ENCODE measurements around the gene RALY. TPM values are rescaled to one million over a fixed set of nuclear protein-coding genes. Genes with fewer than 3 reads are reported as not detected.
A peak's percentile ranks its signal among the peaks of the same experiment; 100 is the strongest.

RALY gene
- total RNA-seq, 1 experiment from 2014 or later: 219 TPM

DNA sequence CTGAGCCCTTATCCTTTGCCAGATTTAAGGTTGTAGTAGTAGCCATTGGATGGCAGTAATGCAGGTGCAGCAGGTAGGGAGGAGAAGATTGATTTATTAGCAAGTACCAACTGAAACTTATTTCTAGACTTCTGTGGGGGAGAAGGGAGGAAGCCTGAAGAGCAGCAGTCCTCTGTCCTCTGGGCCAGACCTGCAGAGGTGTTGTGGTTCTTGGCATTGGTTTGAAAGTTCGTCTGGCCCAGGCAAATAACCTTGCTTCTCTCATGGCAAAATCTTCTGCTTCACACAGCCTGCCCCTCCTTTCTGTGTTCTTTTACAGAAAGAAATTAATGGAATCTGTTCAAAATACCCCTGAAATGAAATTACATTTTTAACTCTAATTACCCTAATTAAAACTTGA, 24.5 kb downstream of the RALY start:
- Histone ChIP-seq H4K20me1 (ENCODE audit: insufficient read depth) (peaks cover 30% of the 10 kb centered on the region), H3K27ac (no peak overlapping the region), H3K9me3 (ENCODE audit: insufficient read depth, low read depth) (no peaks in the 10 kb centered on the region), H3K79me2 (ENCODE audit: low read depth) (peaks cover 86% of the 10 kb centered on the region), H3K9me2 (ENCODE audit: insufficient read depth) (no peaks in the 10 kb centered on the region), H3K27me3 (ENCODE audit: insufficient read depth, low read depth) (no peaks in the 10 kb centered on the region), H3K4me3 (no peak overlapping the region), H3K36me3 (ENCODE audit: low read depth) (no peaks in the 10 kb centered on the region), H3K4me1 (replicated peaks; ENCODE audit: insufficient read depth) (no peaks in the 10 kb centered on the region), H3K4me2 (no peak overlapping the region), H3F3A (ENCODE audit: insufficient read depth, low read depth) (no peaks in the 10 kb centered on the region; the same call in none of the 2 replicates), H2AFZ (no peak overlapping the region)
- BruUV-seq (replicated peaks): no TSS peak
- ChIA-PET POLR2A (ENCODE audit: unreplicated experiment) (no interaction called here), CTCF (interaction anchor here (0.7 kb wide), 1 partner anchor 154 kb away, joined by 3 read pairs; no protein-coding TSS in a partner anchor)
- TF ChIP-seq, protein P1, sequence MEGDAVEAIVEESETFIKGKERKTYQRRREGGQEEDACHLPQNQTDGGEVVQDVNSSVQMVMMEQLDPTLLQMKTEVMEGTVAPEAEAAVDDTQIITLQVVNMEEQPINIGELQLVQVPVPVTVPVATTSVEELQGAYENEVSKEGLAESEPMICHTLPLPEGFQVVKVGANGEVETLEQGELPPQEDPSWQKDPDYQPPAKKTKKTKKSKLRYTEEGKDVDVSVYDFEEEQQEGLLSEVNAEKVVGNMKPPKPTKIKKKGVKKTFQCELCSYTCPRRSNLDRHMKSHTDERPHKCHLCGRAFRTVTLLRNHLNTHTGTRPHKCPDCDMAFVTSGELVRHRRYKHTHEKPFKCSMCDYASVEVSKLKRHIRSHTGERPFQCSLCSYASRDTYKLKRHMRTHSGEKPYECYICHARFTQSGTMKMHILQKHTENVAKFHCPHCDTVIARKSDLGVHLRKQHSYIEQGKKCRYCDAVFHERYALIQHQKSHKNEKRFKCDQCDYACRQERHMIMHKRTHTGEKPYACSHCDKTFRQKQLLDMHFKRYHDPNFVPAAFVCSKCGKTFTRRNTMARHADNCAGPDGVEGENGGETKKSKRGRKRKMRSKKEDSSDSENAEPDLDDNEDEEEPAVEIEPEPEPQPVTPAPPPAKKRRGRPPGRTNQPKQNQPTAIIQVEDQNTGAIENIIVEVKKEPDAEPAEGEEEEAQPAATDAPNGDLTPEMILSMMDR (conservative IDR thresholded peaks at IDR 0.05): no peak
- TF ChIP-seq EZH2 (IDR thresholded peaks at IDR 0.05; ENCODE audit: low read depth): no peak
- no peak for DNase-seq
- intact Hi-C loops (cut with micrococcal nuclease; ENCODE audit: unreplicated experiment): no loop called here

DNA sequence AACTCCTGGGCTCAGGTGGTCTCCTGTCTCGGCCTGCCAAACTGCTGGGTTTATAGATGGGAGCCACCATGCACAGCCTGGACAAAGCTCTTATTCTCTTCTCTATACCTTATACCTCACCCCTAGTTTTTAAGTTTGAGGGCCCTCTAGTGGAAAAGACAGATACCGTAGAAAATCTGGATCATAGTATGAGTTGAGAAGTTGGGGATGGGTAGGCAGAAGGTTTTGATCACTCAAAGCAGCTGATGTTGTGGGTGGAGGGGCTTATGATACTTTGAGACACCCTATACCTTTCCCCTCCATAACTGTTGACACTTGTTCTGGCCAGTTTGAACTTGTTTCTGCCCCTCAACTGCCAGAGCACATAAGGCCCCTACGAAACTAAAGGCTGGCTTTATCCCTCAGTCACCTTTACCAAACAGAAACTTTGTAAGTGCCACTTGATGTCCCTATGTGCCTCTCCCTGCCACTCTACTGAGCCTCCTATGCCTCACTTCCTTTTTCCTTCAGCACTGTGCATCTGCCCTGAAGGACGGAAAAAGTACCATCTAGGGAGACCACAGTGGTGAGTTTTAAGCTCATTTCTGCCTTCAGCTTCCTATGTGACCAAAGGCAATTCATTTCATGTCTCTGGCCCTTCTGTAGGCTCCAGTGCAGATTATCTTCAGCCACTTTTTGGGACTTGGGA, 28.6 kb downstream of the RALY start:
- TF ChIP-seq, protein P1 (conservative IDR thresholded peaks at IDR 0.05): peak; percentile 66
- TF ChIP-seq EZH2 (IDR thresholded peaks at IDR 0.05; ENCODE audit: low read depth): no peak
- Histone ChIP-seq H3K27me3 (ENCODE audit: insufficient read depth, low read depth) (no peaks in the 10 kb centered on the region), H3K4me3 (no peak overlapping the region), H3F3A (ENCODE audit: insufficient read depth, low read depth) (peaks cover 6% of the 10 kb centered on the region; the same call in 1 of the 2 replicates), H3K79me2 (ENCODE audit: low read depth) (peaks cover 83% of the 10 kb centered on the region), H2AFZ (no peak overlapping the region), H4K20me1 (ENCODE audit: insufficient read depth) (peaks cover 25% of the 10 kb centered on the region), H3K4me1 (replicated peaks; ENCODE audit: insufficient read depth) (no peaks in the 10 kb centered on the region), H3K9me3 (ENCODE audit: insufficient read depth, low read depth) (no peaks in the 10 kb centered on the region), H3K4me2 (no peak overlapping the region), H3K9me2 (ENCODE audit: insufficient read depth) (no peaks in the 10 kb centered on the region), H3K27ac (no peak overlapping the region), H3K36me3 (ENCODE audit: low read depth) (no peaks in the 10 kb centered on the region)
- ChIA-PET CTCF (interaction anchor here (0.7 kb wide), 1 partner anchor 84 kb away, joined by 5 read pairs; no protein-coding TSS in a partner anchor), POLR2A (ENCODE audit: unreplicated experiment) (no interaction called here)
- BruUV-seq (replicated peaks): no TSS peak
- intact Hi-C loops (cut with micrococcal nuclease; ENCODE audit: unreplicated experiment): no loop called here
- DNase-seq: no peak

DNA sequence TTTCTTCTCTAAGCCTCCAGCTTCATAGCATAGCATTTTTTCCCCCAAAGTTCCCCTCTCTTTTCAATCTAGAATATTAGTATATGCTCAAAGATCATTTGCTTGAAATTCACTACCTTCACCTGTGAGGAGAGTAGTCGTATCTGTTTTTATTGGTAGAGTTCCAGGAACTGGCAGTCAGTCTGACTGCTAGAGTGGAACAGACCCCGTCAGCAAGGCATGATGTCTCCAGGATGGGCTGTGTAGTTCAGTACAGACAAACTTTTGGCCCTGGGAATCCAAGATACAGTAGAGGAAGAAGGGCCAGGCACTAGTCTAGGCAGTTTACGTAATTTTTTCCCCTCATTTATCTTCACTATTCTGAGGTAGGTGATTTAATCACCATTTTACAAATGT, 29.1 kb downstream of the RALY start:
- POLR2A ChIA-PET (ENCODE audit: unreplicated experiment): no interaction called here
- no peak overlapping the region for H3K27ac ChIP-seq
- CTCF ChIA-PET: no interaction called here
- H3K4me3 ChIP-seq: no peak overlapping the region
- H3F3A ChIP-seq (ENCODE audit: insufficient read depth, low read depth): peaks cover 6% of the 10 kb centered on the region; the same call in 1 of the 2 replicates
- no peak overlapping the region for H2AFZ ChIP-seq
- no peaks in the 10 kb centered on the region for H3K9me3 ChIP-seq (ENCODE audit: insufficient read depth, low read depth)
- TF ChIP-seq EZH2 (IDR thresholded peaks at IDR 0.05; ENCODE audit: low read depth): no peak
- TF ChIP-seq, protein P1 (conservative IDR thresholded peaks at IDR 0.05): no peak
- H3K4me1 ChIP-seq (replicated peaks; ENCODE audit: insufficient read depth): no peaks in the 10 kb centered on the region
- H4K20me1 ChIP-seq (ENCODE audit: insufficient read depth): peaks cover 27% of the 10 kb centered on the region; the same call in 1 of the 2 replicates
- H3K79me2 ChIP-seq (ENCODE audit: low read depth): peaks cover 83% of the 10 kb centered on the region
- intact Hi-C loops (cut with micrococcal nuclease; ENCODE audit: unreplicated experiment): no loop called here
- no peak overlapping the region for H3K4me2 ChIP-seq
- H3K9me2 ChIP-seq (ENCODE audit: insufficient read depth): no peaks in the 10 kb centered on the region
- H3K27me3 ChIP-seq (ENCODE audit: insufficient read depth, low read depth): no peaks in the 10 kb centered on the region
- no TSS peak for BruUV-seq (replicated peaks)
- no peak for DNase-seq
- H3K36me3 ChIP-seq (ENCODE audit: low read depth): no peaks in the 10 kb centered on the region
